ENCODE measurements around the gene HES5. TPM values are rescaled to one million over a fixed set of nuclear protein-coding genes. Genes with fewer than 3 reads are reported as not detected.

The HES5 gene, protein sequence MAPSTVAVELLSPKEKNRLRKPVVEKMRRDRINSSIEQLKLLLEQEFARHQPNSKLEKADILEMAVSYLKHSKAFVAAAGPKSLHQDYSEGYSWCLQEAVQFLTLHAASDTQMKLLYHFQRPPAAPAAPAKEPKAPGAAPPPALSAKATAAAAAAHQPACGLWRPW
- not detected in 2 replicates for total RNA-seq

DNA sequence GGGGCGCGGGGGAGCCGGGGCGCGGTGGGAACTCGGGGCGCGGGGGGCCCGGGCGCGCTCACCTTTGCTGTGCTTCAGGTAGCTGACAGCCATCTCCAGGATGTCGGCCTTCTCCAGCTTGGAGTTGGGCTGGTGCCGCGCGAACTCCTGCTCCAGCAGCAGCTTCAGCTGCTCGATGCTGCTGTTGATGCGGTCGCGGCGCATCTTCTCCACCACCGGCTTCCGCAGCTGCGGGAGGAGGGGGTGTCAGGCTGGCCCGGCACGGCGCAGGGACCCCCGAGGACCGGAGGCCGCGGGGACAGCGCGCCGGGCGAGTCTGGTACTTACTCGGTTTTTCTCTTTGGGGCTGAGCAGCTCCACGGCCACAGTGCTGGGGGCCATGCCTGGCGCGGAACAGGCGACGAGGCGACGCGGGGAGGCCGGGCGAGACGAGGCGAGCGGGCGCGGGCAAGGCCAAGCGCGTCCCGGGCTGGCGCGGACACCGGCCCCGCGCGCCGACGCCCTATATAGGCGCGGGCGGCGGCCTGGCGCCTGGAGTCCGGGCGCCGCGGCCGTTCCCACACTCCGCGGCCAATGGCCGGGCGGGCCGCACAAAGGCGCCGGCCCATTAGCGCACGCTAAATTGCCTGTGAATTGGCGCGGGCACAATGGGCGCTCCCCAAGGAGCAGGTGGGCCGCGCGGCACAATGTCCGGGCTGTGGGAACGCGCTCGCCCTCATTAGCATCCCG lies at the start of gene HES5:
Gene HES5 (minus strand): TSS at position 480 of the 729 bp plus-strand sequence. CDS start 99 bp downstream, at position 381.

DNA sequence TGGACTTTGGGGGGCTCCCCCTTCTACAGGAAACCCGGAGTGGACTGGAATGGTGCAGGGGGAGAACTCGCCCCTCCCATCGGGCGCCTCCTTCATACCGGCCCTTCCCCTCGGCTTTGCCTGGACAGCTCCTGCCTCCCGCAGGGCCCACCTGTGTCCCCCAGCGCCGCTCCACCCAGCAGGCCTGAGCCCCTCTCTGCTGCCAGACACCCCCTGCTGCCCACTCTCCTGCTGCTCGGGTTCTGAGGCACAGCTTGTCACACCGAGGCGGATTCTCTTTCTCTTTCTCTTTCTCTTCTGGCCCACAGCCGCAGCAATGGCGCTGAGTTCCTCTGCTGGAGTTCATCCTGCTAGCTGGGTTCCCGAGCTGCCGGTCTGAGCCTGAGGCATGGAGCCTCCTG lies 26.2 kb upstream of the HES5 start, which contains the start of gene TNFRSF14:
Gene TNFRSF14 (plus strand): TSS at position 95 of the 401 bp plus-strand sequence. CDS start 294 bp downstream, at position 389.

DNA sequence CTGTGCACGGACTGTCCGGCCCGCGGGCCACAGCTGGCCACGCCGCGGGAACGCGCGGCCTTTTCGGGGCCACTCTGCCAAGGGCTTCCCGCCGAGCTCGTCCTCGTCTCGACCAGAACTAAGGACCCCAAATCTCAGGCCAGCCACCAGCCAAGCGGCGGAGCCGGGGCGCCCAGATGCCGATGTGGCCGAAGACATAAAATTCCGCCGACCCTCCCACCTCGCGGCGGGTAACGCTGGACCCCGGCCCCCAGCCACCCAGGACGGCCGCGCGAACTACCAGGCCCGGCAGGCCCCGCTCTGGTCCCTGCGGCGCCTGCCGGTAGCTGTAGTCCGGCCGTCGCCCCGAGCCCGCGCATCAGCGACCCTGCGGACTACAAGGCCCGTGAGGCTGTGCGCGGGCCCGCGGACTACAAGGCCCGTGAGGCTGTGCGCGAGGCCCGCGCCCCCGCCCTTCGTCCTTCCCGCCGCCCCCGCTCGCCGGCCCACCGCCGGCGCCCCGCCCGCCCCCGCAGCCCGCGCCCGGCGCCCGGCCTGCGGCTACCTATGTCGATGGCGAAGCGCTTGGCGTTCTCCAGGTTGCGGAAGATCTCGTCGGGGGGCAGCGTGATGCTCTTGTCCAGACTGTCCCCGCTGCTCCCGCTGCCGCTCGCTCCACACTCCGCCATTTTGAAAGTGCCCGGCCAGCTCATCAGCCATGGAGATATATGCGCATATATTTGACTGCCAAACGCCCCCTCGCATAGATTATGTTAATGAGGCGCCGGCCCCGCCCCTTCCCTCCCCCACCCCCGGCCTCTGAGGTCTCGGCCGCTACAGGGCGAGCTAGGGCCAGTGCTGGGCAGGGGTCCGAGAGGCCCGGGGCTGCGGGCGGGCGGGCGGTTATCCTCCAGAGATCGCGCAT lies 3.9 kb downstream of the HES5 start, which contains the start of gene PANK4:
Gene PANK4 (minus strand): TSS at position 677 of the 904 bp plus-strand sequence. CDS start 9 bp downstream, at position 668.

Other genes with a start within 250 kb of the HES5 start
- gene MORN1, start 138.7 kb downstream of the HES5 start, total RNA-seq: 4.7 and 5.7 TPM in 2 replicates
- 96.5 and 119 TPM in 2 replicates for gene RER1, start 138.4 kb downstream of the HES5 start, total RNA-seq
- gene PEX10, start 117.7 kb downstream of the HES5 start, total RNA-seq: 22.2 and 27.0 TPM in 2 replicates
- gene PLCH2, start 54.0 kb downstream of the HES5 start, total RNA-seq: not detected in 2 replicates
- 20.5 and 25.7 TPM in 2 replicates for gene PANK4, start 3.7 kb downstream of the HES5 start, total RNA-seq
- gene TNFRSF14, start 26.1 kb upstream of the HES5 start, total RNA-seq: 15.9 and 23.1 TPM in 2 replicates
- gene PRXL2B, start 56.5 kb upstream of the HES5 start, total RNA-seq: 10.9 and 20.9 TPM in 2 replicates
- gene MMEL1, start 102.8 kb upstream of the HES5 start, total RNA-seq: not detected in 2 replicates